K562 (cell line): Measurements from ENCODE around the gene SMC1A.

Experiments used
- DEAF1 ChIP-seq: fragments of 450-650 bp; formaldehyde crosslinking; IDR thresholded peaks from 2 replicates; pipeline ENCODE4 v1.4.0; 2020; ENCODE audit warnings: mild to moderate bottlenecking, moderate library complexity
- GABPA ChIP-seq: fragments of 200-800 bp; sonication (Bioruptor generic); conservative IDR thresholded peaks from 2 replicates; pipeline ENCODE4 v1.6.1; 2016; ENCODE audit warnings: low read depth, missing genetic modification characterization, missing compliant biosample characterization

- TF ChIP-seq GABPA (tag) = no peak
- no peak for TF ChIP-seq DEAF1
These were observed 18.9 kb downstream of the SMC1A start for GRCh38 chrX:53403535-53403934.
